ENCODE results near the gene URGCP. TPM values are rescaled to one million over a fixed set of nuclear protein-coding genes. Genes with fewer than 3 reads are reported as not detected.
A peak's percentile ranks its signal among the peaks of the same experiment; 100 is the strongest.

The URGCP gene
- polyA plus RNA-seq, 1 of the 3 experiments (the other 2 are of a cell fraction) = 22.9 TPM

- Histone ChIP-seq H3K4me1 (ENCODE audit: control insufficient read depth in 1 of 2, insufficient read depth in 2 of 2, low read depth in 1 of 2, low read length in 1 of 2) (peaks cover 0 to 9% of the 10 kb centered on the region in 2 experiments; a peak in 3 of 4 replicates), H2AFZ (ENCODE audit: low read depth) (no peak overlapping the region), H4K20me1 (ENCODE audit: insufficient read depth) (no peaks in the 10 kb centered on the region), H3F3A (replicated peaks; ENCODE audit: insufficient read depth) (peaks cover 3% of the 10 kb centered on the region), H3K4me2 (peak overlapping the region; percentile 18), H3K9ac (no peak overlapping the region), H3K27ac (ENCODE audit: low read depth in 2 of 2, low read length in 1 of 2) (peak overlapping the region; percentile 30 to 45; a peak in 3 of 4 replicates), H3K27me3 (ENCODE audit: insufficient read depth) (no peaks in the 10 kb centered on the region), H3K4me3 (ENCODE audit: low read depth in 2 of 2, low read length in 1 of 2) (no peak overlapping the region), H3K9me2 (no peaks in the 10 kb centered on the region), H3K79me2 (ENCODE audit: insufficient read depth) (peaks cover 6% of the 10 kb centered on the region; the same call in 1 of the 2 replicates), H3K36me3 (replicated peaks in 1 of 2; ENCODE audit: control insufficient read depth in 1 of 2, insufficient read depth in 2 of 2, low read length in 1 of 2) (peaks cover 36 to 69% of the 10 kb centered on the region in 2 experiments), H3K9me3 (no peaks in the 10 kb centered on the region)
- WGBS (ENCODE audit: low lambda C conversion rate) = 40% methylated on average over 2 of the region's 2 CpGs
- no peak for DNase-seq
- no peak for TF ChIP-seq NRF1 (IDR thresholded peaks at IDR 0.05; ENCODE audit: low read depth, low read length)
- TF ChIP-seq MAX (IDR thresholded peaks at IDR 0.05; ENCODE audit: low read depth) = 0 out of 2 replicates have a peak, but pooled peaks have one; percentile 6
- TF ChIP-seq POLR2AphosphoS5 (IDR thresholded peaks at IDR 0.05; ENCODE audit: low read depth, low read length) = no peak
- peak; percentile 35; the same call in 1 of the 2 replicates for TF ChIP-seq FOSL2 (IDR thresholded peaks at IDR 0.05; ENCODE audit: borderline replicate concordance, low read depth)
- peak; percentile 36; the same call in 1 of the 2 replicates for TF ChIP-seq USF1 (IDR thresholded peaks at IDR 0.05; ENCODE audit: borderline replicate concordance, low read depth)
- no peak for TF ChIP-seq PBX3 (IDR thresholded peaks at IDR 0.05)
- TF ChIP-seq YY1 (IDR thresholded peaks at IDR 0.05; ENCODE audit: low read depth) = no peak
- POLR2A ChIA-PET = interaction anchor here (0.8 kb wide), 1 partner anchor 10 kb away, joined by 3 read pairs; no protein-coding TSS in a partner anchor
- CTCF ChIA-PET = interaction anchor here (0.6 to 1.6 kb wide), 6 partner anchors 10 to 938 kb away, joined by 3 to 6 read pairs (median 3); partner anchors contain the start of gene MRPS24
Observed at GRCh38 chr7:43879477-43879876, 26.9 kb downstream of the URGCP start.

- peak overlapping the region; percentile 5 to 45; a peak in 2 of 4 replicates for H3K27ac ChIP-seq (ENCODE audit: low read depth in 2 of 2, low read length in 1 of 2)
- peaks cover 3% of the 10 kb centered on the region for H3F3A ChIP-seq (replicated peaks; ENCODE audit: insufficient read depth)
- H3K4me2 ChIP-seq = peak overlapping the region; percentile 18
- H3K4me3 ChIP-seq (ENCODE audit: low read depth in 2 of 2, low read length in 1 of 2) = no peak overlapping the region
- H3K9me3 ChIP-seq = no peaks in the 10 kb centered on the region
- peaks cover 6% of the 10 kb centered on the region; the same call in 1 of the 2 replicates for H3K79me2 ChIP-seq (ENCODE audit: insufficient read depth)
- H2AFZ ChIP-seq (ENCODE audit: low read depth) = no peak overlapping the region
- H3K36me3 ChIP-seq (replicated peaks in 1 of 2; ENCODE audit: control insufficient read depth in 1 of 2, insufficient read depth in 2 of 2, low read length in 1 of 2) = peaks cover 33 to 67% of the 10 kb centered on the region in 2 experiments
- DNase-seq = no peak
- TF ChIP-seq TAF1 (IDR thresholded peaks at IDR 0.05; ENCODE audit: borderline replicate concordance, low read depth, low read length) (no peak), PBX3 (IDR thresholded peaks at IDR 0.05) (0 out of 2 replicates have a peak, but pooled peaks have one; percentile 33), GATA2 (CRISPR knock-in tag; IDR thresholded peaks at IDR 0.05) (no peak), FOXM1 (IDR thresholded peaks at IDR 0.05; ENCODE audit: low read depth) (no peak), FOSL2 (IDR thresholded peaks at IDR 0.05; ENCODE audit: borderline replicate concordance, low read depth) (no peak), RXRA (IDR thresholded peaks at IDR 0.05; ENCODE audit: borderline replicate concordance, low read depth) (no peak), TCF12 (IDR thresholded peaks at IDR 0.05) (peak; percentile 26; the same call in 1 of the 2 replicates), TEAD4 (IDR thresholded peaks at IDR 0.05; ENCODE audit: borderline replicate concordance, insufficient read depth) (no peak), NFIC (IDR thresholded peaks at IDR 0.05; ENCODE audit: borderline replicate concordance) (no peak), GABPA (IDR thresholded peaks at IDR 0.05; ENCODE audit: low read depth) (no peak), RAD21 (IDR thresholded peaks at IDR 0.05; ENCODE audit: low read length) (no peak), SIN3A (IDR thresholded peaks at IDR 0.05; ENCODE audit: borderline replicate concordance, low read depth, low read length) (no peak), ZBTB33 (IDR thresholded peaks at IDR 0.05; ENCODE audit: borderline replicate concordance, low read depth) (no peak), EP300 (IDR thresholded peaks at IDR 0.05; ENCODE audit: borderline replicate concordance in 1 of 2, low read depth in 1 of 2, low read length in 1 of 2) (no peak)
- H3K4me1 ChIP-seq (ENCODE audit: control insufficient read depth in 1 of 2, insufficient read depth in 2 of 2, low read depth in 1 of 2, low read length in 1 of 2) = peaks cover 0 to 9% of the 10 kb centered on the region in 2 experiments; a peak in 3 of 4 replicates
- no peaks in the 10 kb centered on the region for H4K20me1 ChIP-seq (ENCODE audit: insufficient read depth)
- CTCF ChIA-PET = interaction anchor here (0.6 to 1.3 kb wide), 5 partner anchors 9 to 938 kb away, joined by 3 to 4 read pairs (median 3); partner anchors contain the start of gene MRPS24
- no peak overlapping the region for H3K9ac ChIP-seq
- H3K9me2 ChIP-seq = no peaks in the 10 kb centered on the region
- no peaks in the 10 kb centered on the region for H3K27me3 ChIP-seq (ENCODE audit: insufficient read depth)
- POLR2A ChIA-PET = no interaction called here
- WGBS (ENCODE audit: low lambda C conversion rate) = 86% methylated on average over 5 of the region's 5 CpGs
Observed at GRCh38 chr7:43878867-43879266, 27.5 kb downstream of the URGCP start.

All from SK-N-SH (cell line).